Measurements from ENCODE around the gene MACROD2. TPM values are rescaled to one million over a fixed set of nuclear protein-coding genes. Genes with fewer than 3 reads are reported as not detected.

Gene MACROD2
- polyA plus RNA-seq, 1 donor from 2014 or later, result 23.2 TPM

GRCh38 chr20:14782731-14783130 lies 787.4 kb downstream of the MACROD2 start:
- Histone ChIP-seq H3K4me3 (ENCODE audit: low read length) (no peak overlapping the region), H3K27me3 (ENCODE audit: insufficient read depth, low read depth, low read length) (no peaks in the 10 kb centered on the region), H3K9me2 (ENCODE audit: insufficient read depth, low read length) (no peaks in the 10 kb centered on the region), H3K4me2 (ENCODE audit: low read length) (no peak overlapping the region), H4K20me1 (ENCODE audit: insufficient read depth) (no peaks in the 10 kb centered on the region), H3F3A (ENCODE audit: insufficient read depth, low read length, poor library complexity, severe bottlenecking) (no peaks in the 10 kb centered on the region), H3K9ac (ENCODE audit: low read length) (no peak overlapping the region), H2AFZ (ENCODE audit: low read depth, low read length) (no peak overlapping the region), H3K79me2 (replicated peaks; ENCODE audit: insufficient read depth, low read length) (no peaks in the 10 kb centered on the region), H3K36me3 (ENCODE audit: insufficient read depth, low read length) (no peaks in the 10 kb centered on the region), H3K27ac (ENCODE audit: low read length) (no peak overlapping the region), H3K9me3 (ENCODE audit: low read length) (no peaks in the 10 kb centered on the region)
- TF ChIP-seq REST (IDR thresholded peaks at IDR 0.05; ENCODE audit: borderline replicate concordance) (no peak), MXI1 (conservative IDR thresholded peaks at IDR 0.05; ENCODE audit: poor library complexity, severe bottlenecking) (no peak), SMC3 (conservative IDR thresholded peaks at IDR 0.05; ENCODE audit: poor library complexity) (no peak), CTCF (IDR thresholded peaks at IDR 0.05; ENCODE audit: poor library complexity, severe bottlenecking) (no peak), RAD21 (conservative IDR thresholded peaks at IDR 0.05) (no peak), TAF1 (IDR thresholded peaks at IDR 0.05; ENCODE audit: low read depth) (no peak), EZH2 (IDR thresholded peaks at IDR 0.05; ENCODE audit: borderline replicate concordance, insufficient read depth, low read length, poor library complexity, severe bottlenecking) (no peak), POLR2AphosphoS5 (IDR thresholded peaks at IDR 0.05) (no peak), EP300 (conservative IDR thresholded peaks at IDR 0.05; ENCODE audit: poor library complexity, severe bottlenecking) (no peak)

- Histone ChIP-seq H3K36me3 (ENCODE audit: insufficient read depth, low read length) (no peaks in the 10 kb centered on the region), H3K9me3 (ENCODE audit: low read length) (no peaks in the 10 kb centered on the region), H4K20me1 (ENCODE audit: insufficient read depth) (no peaks in the 10 kb centered on the region), H3K79me2 (replicated peaks; ENCODE audit: insufficient read depth, low read length) (no peaks in the 10 kb centered on the region), H3K27ac (ENCODE audit: low read length) (no peak overlapping the region), H2AFZ (ENCODE audit: low read depth, low read length) (no peak overlapping the region), H3K4me2 (ENCODE audit: low read length) (no peak overlapping the region), H3K9me2 (ENCODE audit: insufficient read depth, low read length) (no peaks in the 10 kb centered on the region), H3K4me3 (ENCODE audit: low read length) (no peak overlapping the region), H3K9ac (ENCODE audit: low read length) (no peak overlapping the region), H3K27me3 (ENCODE audit: insufficient read depth, low read depth, low read length) (no peaks in the 10 kb centered on the region), H3F3A (ENCODE audit: insufficient read depth, low read length, poor library complexity, severe bottlenecking) (no peaks in the 10 kb centered on the region)
- TF ChIP-seq POLR2AphosphoS5 (IDR thresholded peaks at IDR 0.05), result no peak
- TF ChIP-seq EP300 (conservative IDR thresholded peaks at IDR 0.05; ENCODE audit: poor library complexity, severe bottlenecking), result no peak
- TF ChIP-seq MXI1 (conservative IDR thresholded peaks at IDR 0.05; ENCODE audit: poor library complexity, severe bottlenecking), result no peak
- no peak for TF ChIP-seq TAF1 (IDR thresholded peaks at IDR 0.05; ENCODE audit: low read depth)
These were observed 788.5 kb downstream of the MACROD2 start for GRCh38 chr20:14783766-14784165.
